Measurements from ENCODE around the gene PTPRN2. TPM values are rescaled to one million over a fixed set of nuclear protein-coding genes. Genes with fewer than 3 reads are reported as not detected.

Gene PTPRN2
- total and polyA plus RNA-seq, 4 experiments from 2014 or later: 1.7 to 2.6 (median 1.9) TPM

- Histone ChIP-seq H3K27me3 (ENCODE audit: insufficient read depth, low read length) (no peaks in the 10 kb centered on the region), H3K4me3 (ENCODE audit: low read length in 2 of 2) (no peak overlapping the region), H3K4me1 (ENCODE audit: insufficient read depth, low read length) (no peaks in the 10 kb centered on the region), H3K36me3 (ENCODE audit: insufficient read depth, low read length) (no peaks in the 10 kb centered on the region), H3K9me3 (ENCODE audit: control insufficient read depth in 1 of 2, low read length in 2 of 2) (no peaks in the 10 kb centered on the region), H3K27ac (ENCODE audit: low read depth, low read length) (no peak overlapping the region)
- peaks cover 4 to 7% of the 10 kb centered on the region in 2 donors for H3K27me3 Mint-ChIP-seq
- no peaks in the 10 kb centered on the region for H3K4me1 Mint-ChIP-seq
- intact Hi-C loops (cut with micrococcal nuclease): no loop called here
- H3K27ac Mint-ChIP-seq: no peak overlapping the region
- DNase-seq: no peak
- no peaks in the 10 kb centered on the region for H3K9me3 Mint-ChIP-seq
- H3K36me3 Mint-ChIP-seq: no peaks in the 10 kb centered on the region
- H3K4me3 Mint-ChIP-seq: no peak overlapping the region
- POLR2A ChIA-PET (ENCODE audit: partially characterized antibody): no interaction called here
- CTCF ChIA-PET (ENCODE audit: partially characterized antibody): no interaction called here
These were observed 745.8 kb downstream of the PTPRN2 start for GRCh38 chr7:157841773-157842370.

- ChIA-PET CTCF (ENCODE audit: partially characterized antibody) (no interaction called here), POLR2A (ENCODE audit: partially characterized antibody) (no interaction called here)
- no peaks in the 10 kb centered on the region for H3K27me3 ChIP-seq (ENCODE audit: insufficient read depth, low read length)
- no peak overlapping the region for H3K27ac Mint-ChIP-seq
- no peak overlapping the region for H3K27ac ChIP-seq (ENCODE audit: low read depth, low read length)
- no peaks in the 10 kb centered on the region for H3K4me1 ChIP-seq (ENCODE audit: insufficient read depth, low read length)
- no peaks in the 10 kb centered on the region for H3K4me1 Mint-ChIP-seq
- no peaks in the 10 kb centered on the region for H3K36me3 ChIP-seq (ENCODE audit: insufficient read depth, low read length)
- H3K9me3 ChIP-seq (ENCODE audit: control insufficient read depth in 1 of 2, low read length in 2 of 2): no peaks in the 10 kb centered on the region
- H3K36me3 Mint-ChIP-seq: no peaks in the 10 kb centered on the region
- DNase-seq: no peak
- no peak overlapping the region for H3K4me3 Mint-ChIP-seq
- peaks cover 4 to 7% of the 10 kb centered on the region in 2 donors for H3K27me3 Mint-ChIP-seq
- intact Hi-C loops (cut with micrococcal nuclease): no loop called here
- H3K9me3 Mint-ChIP-seq: no peaks in the 10 kb centered on the region
- no peak overlapping the region for H3K4me3 ChIP-seq (ENCODE audit: low read length in 2 of 2)
These were observed 746.5 kb downstream of the PTPRN2 start for GRCh38 chr7:157840914-157841772.

- Histone ChIP-seq H3K4me1 (ENCODE audit: insufficient read depth, low read length) (no peaks in the 10 kb centered on the region), H3K9me3 (ENCODE audit: control insufficient read depth in 1 of 2, low read length in 2 of 2) (no peaks in the 10 kb centered on the region), H3K4me3 (ENCODE audit: low read length in 2 of 2) (no peak overlapping the region), H3K27ac (ENCODE audit: low read depth, low read length) (no peak overlapping the region), H3K36me3 (ENCODE audit: insufficient read depth, low read length) (no peaks in the 10 kb centered on the region), H3K27me3 (ENCODE audit: insufficient read depth, low read length) (no peaks in the 10 kb centered on the region)
- H3K27me3 Mint-ChIP-seq: peaks cover 6 to 7% of the 10 kb centered on the region in 2 donors
- DNase-seq: no peak
- no peaks in the 10 kb centered on the region for H3K36me3 Mint-ChIP-seq
- no peak overlapping the region for H3K4me3 Mint-ChIP-seq
- ChIA-PET POLR2A (ENCODE audit: partially characterized antibody) (no interaction called here), CTCF (ENCODE audit: partially characterized antibody) (no interaction called here)
- H3K27ac Mint-ChIP-seq: no peak overlapping the region
- intact Hi-C loops (cut with micrococcal nuclease): no loop called here
- no peaks in the 10 kb centered on the region for H3K9me3 Mint-ChIP-seq
- no peaks in the 10 kb centered on the region for H3K4me1 Mint-ChIP-seq
These were observed 747.3 kb downstream of the PTPRN2 start for GRCh38 chr7:157840174-157840913.

- H3K4me1 ChIP-seq (ENCODE audit: insufficient read depth, low read length): no peaks in the 10 kb centered on the region
- no peak for DNase-seq
- no peaks in the 10 kb centered on the region for H3K36me3 ChIP-seq (ENCODE audit: insufficient read depth, low read length)
- Mint-ChIP-seq H3K36me3 (no peaks in the 10 kb centered on the region), H3K27ac (no peak overlapping the region), H3K9me3 (no peaks in the 10 kb centered on the region), H3K4me1 (no peaks in the 10 kb centered on the region), H3K4me3 (no peak overlapping the region), H3K27me3 (peaks cover 7% of the 10 kb centered on the region in 2 donors)
- H3K4me3 ChIP-seq (ENCODE audit: low read length in 2 of 2): no peak overlapping the region
- H3K9me3 ChIP-seq (ENCODE audit: control insufficient read depth in 1 of 2, low read length in 2 of 2): no peaks in the 10 kb centered on the region
- intact Hi-C loops (cut with micrococcal nuclease): no loop called here
- no peak overlapping the region for H3K27ac ChIP-seq (ENCODE audit: low read depth, low read length)
- no peaks in the 10 kb centered on the region for H3K27me3 ChIP-seq (ENCODE audit: insufficient read depth, low read length)
- POLR2A ChIA-PET (ENCODE audit: partially characterized antibody): no interaction called here
- CTCF ChIA-PET (ENCODE audit: partially characterized antibody): no interaction called here
These were observed 747.9 kb downstream of the PTPRN2 start for GRCh38 chr7:157839672-157840167.

GRCh38 chr7:157839226-157839625 lies 748.4 kb downstream of the PTPRN2 start:
- no peak overlapping the region for H3K27ac Mint-ChIP-seq
- no peak overlapping the region for H3K4me3 ChIP-seq (ENCODE audit: low read length in 2 of 2)
- no peaks in the 10 kb centered on the region for H3K4me1 ChIP-seq (ENCODE audit: insufficient read depth, low read length)
- POLR2A ChIA-PET (ENCODE audit: partially characterized antibody): no interaction called here
- no peak overlapping the region for H3K4me3 Mint-ChIP-seq
- no peaks in the 10 kb centered on the region for H3K36me3 ChIP-seq (ENCODE audit: insufficient read depth, low read length)
- no peak overlapping the region for H3K27ac ChIP-seq (ENCODE audit: low read depth, low read length)
- H3K27me3 Mint-ChIP-seq: peaks cover 5 to 6% of the 10 kb centered on the region in 2 donors
- intact Hi-C loops (cut with micrococcal nuclease): no loop called here
- H3K9me3 Mint-ChIP-seq: no peaks in the 10 kb centered on the region
- CTCF ChIA-PET (ENCODE audit: partially characterized antibody): no interaction called here
- no peaks in the 10 kb centered on the region for H3K27me3 ChIP-seq (ENCODE audit: insufficient read depth, low read length)
- H3K4me1 Mint-ChIP-seq: no peaks in the 10 kb centered on the region
- H3K9me3 ChIP-seq (ENCODE audit: control insufficient read depth in 1 of 2, low read length in 2 of 2): no peaks in the 10 kb centered on the region
- no peaks in the 10 kb centered on the region for H3K36me3 Mint-ChIP-seq
- no peak for DNase-seq

- ChIA-PET POLR2A (ENCODE audit: partially characterized antibody) (no interaction called here), CTCF (ENCODE audit: partially characterized antibody) (no interaction called here)
- H3K9me3 Mint-ChIP-seq: no peaks in the 10 kb centered on the region
- H3K36me3 Mint-ChIP-seq: no peaks in the 10 kb centered on the region
- Histone ChIP-seq H3K27ac (ENCODE audit: low read depth, low read length) (no peak overlapping the region), H3K36me3 (ENCODE audit: insufficient read depth, low read length) (no peaks in the 10 kb centered on the region), H3K4me1 (ENCODE audit: insufficient read depth, low read length) (no peaks in the 10 kb centered on the region), H3K4me3 (ENCODE audit: low read length in 2 of 2) (no peak overlapping the region), H3K9me3 (ENCODE audit: control insufficient read depth in 1 of 2, low read length in 2 of 2) (no peaks in the 10 kb centered on the region), H3K27me3 (ENCODE audit: insufficient read depth, low read length) (no peaks in the 10 kb centered on the region)
- DNase-seq: no peak
- H3K27ac Mint-ChIP-seq: no peak overlapping the region
- no peaks in the 10 kb centered on the region for H3K4me1 Mint-ChIP-seq
- H3K27me3 Mint-ChIP-seq: peaks cover 0 to 3% of the 10 kb centered on the region in 2 donors
- intact Hi-C loops (cut with micrococcal nuclease): no loop called here
- H3K4me3 Mint-ChIP-seq: no peak overlapping the region
These were observed 750.1 kb downstream of the PTPRN2 start for GRCh38 chr7:157837561-157837960.

GRCh38 chr7:157837047-157837446 lies 750.6 kb downstream of the PTPRN2 start:
- Histone ChIP-seq H3K9me3 (ENCODE audit: control insufficient read depth in 1 of 2, low read length in 2 of 2) (no peaks in the 10 kb centered on the region), H3K4me1 (ENCODE audit: insufficient read depth, low read length) (no peaks in the 10 kb centered on the region), H3K27ac (ENCODE audit: low read depth, low read length) (no peak overlapping the region), H3K4me3 (ENCODE audit: low read length in 2 of 2) (no peak overlapping the region), H3K36me3 (ENCODE audit: insufficient read depth, low read length) (no peaks in the 10 kb centered on the region), H3K27me3 (ENCODE audit: insufficient read depth, low read length) (no peaks in the 10 kb centered on the region)
- Mint-ChIP-seq H3K9me3 (no peaks in the 10 kb centered on the region), H3K27me3 (peaks cover 0 to 3% of the 10 kb centered on the region in 2 donors), H3K4me3 (no peak overlapping the region), H3K27ac (no peak overlapping the region), H3K4me1 (no peaks in the 10 kb centered on the region), H3K36me3 (no peaks in the 10 kb centered on the region)
- ChIA-PET POLR2A (ENCODE audit: partially characterized antibody) (no interaction called here), CTCF (ENCODE audit: partially characterized antibody) (no interaction called here)
- DNase-seq: no peak
- intact Hi-C loops (cut with micrococcal nuclease): no loop called here

Data from CD4-positive, alpha-beta memory T cell (primary cell).